Measurements from ENCODE around the gene AGAP3.
A peak's percentile ranks its signal among the peaks of the same experiment; 100 is the strongest.

DNA sequence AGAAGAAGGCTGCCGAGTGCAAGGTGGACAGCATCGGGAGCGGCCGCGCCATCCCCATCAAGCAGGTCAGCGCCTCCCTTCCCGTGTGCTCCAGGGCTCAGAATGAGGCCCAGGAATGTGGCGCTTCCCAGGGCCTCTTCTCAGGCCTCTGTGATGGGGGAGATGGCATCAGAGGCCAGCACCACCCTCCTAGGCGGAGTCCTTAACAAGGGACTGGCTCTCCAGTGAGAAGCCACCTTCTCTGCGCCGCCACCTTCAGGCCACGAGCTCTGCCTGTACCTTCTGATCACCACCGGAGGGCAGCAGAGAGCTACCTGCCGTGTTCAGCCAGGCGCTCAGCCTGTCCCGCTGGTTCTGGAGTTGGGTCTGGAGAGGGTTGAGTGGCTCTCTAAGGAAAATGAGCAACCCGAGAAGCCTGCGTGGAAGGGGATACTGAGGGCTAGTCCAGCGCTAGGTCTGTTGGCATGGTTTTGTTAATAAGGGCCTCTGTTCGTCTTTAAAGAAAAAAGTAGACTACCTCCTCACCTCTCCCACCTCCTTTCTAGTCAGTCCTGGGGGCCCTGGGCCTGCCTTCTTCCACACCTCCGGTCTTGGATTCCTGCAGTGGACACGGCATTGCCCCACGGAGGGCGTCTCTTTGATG, 37.7 kb downstream of the AGAP3 start:
- peak; percentile 80; the same call in 1 of the 2 replicates for TF ChIP-seq MYC (IDR thresholded peaks at IDR 0.05; ENCODE audit: low read depth, low read length)
- TF ChIP-seq, protein P1, sequence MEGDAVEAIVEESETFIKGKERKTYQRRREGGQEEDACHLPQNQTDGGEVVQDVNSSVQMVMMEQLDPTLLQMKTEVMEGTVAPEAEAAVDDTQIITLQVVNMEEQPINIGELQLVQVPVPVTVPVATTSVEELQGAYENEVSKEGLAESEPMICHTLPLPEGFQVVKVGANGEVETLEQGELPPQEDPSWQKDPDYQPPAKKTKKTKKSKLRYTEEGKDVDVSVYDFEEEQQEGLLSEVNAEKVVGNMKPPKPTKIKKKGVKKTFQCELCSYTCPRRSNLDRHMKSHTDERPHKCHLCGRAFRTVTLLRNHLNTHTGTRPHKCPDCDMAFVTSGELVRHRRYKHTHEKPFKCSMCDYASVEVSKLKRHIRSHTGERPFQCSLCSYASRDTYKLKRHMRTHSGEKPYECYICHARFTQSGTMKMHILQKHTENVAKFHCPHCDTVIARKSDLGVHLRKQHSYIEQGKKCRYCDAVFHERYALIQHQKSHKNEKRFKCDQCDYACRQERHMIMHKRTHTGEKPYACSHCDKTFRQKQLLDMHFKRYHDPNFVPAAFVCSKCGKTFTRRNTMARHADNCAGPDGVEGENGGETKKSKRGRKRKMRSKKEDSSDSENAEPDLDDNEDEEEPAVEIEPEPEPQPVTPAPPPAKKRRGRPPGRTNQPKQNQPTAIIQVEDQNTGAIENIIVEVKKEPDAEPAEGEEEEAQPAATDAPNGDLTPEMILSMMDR (IDR thresholded peaks at IDR 0.05; ENCODE audit: low read depth, low read length) = peak; percentile 100
